Spleen (tissue), 7 donors: Measurements from ENCODE around the gene PPP2R1B.

ENCODE experiments used
- CTCF ChIP-seq, 11 experiments: fragments of 200-600 bp in 7 of 11; fragments of 450-650 bp in 4 of 11; sonication (generic) in 4 of 11; IDR thresholded peaks in 8 of 11; conservative IDR thresholded peaks in 3 of 11; 1 replicate in 7 of 11; 2 replicates in 4 of 11; pipeline versions ENCODE4 v1.4.0 to v1.8.0; 2016 to 2021; ENCODE audit warnings: antibody characterized with exemption in 11 of 11, inconsistent platforms in 4 of 11, mild to moderate bottlenecking in 1 of 11
- POLR2A ChIP-seq, 3 donors: fragments of 450-650 bp; IDR thresholded peaks; one replicate each; pipeline ENCODE4 v1.5.1; 2017; ENCODE audit warnings: antibody characterized with exemption in 3 of 3, mild to moderate bottlenecking in 1 of 3
- POLR2AphosphoS5 ChIP-seq, 3 donors: sonication (generic); formaldehyde crosslinking; IDR thresholded peaks; one replicate each; pipeline ENCODE4 v1.5.1; 2017; ENCODE audit warnings: antibody characterized with exemption in 3 of 3
- donor health status: DM: no; HTN: no; CAD: no; lungs with moderate emphysema.
- donor health status: DM: no; HTN: no; CAD: no.
- donor health status: DM: no; HTN: no; CAD: no.

GRCh38 chr11:111736181-111736590, 30.0 kb downstream of the PPP2R1B start:
- TF ChIP-seq POLR2A (IDR thresholded peaks at IDR 0.05) (no peak), CTCF (IDR thresholded peaks at IDR 0.05 in 8 of 11, conservative IDR thresholded peaks at IDR 0.05 in 3 of 11) (no peak), POLR2AphosphoS5 (IDR thresholded peaks at IDR 0.05) (no peak)
